DMS114 treated with DMSO at 0.1 percent for 48 hours (cell line): ENCODE data around the gene ATRN.
"Not testable (repeated sequence)": the region's sequence is repeated elsewhere in the genome, so short reads cannot be mapped to it uniquely, and the experiment has no call there.

Experiments used
- DNase-seq: peaks from one replicate; lab custom pipeline; 2025; ENCODE audit not compliant: unreplicated experiment; lab: John Stamatoyannopoulos, UW

Gene ATRN

GRCh38 chr20:3514012-3514642, 43.3 kb downstream of the ATRN start:
- no peak for DNase-seq

GRCh38 chr20:3515379-3516170, 44.8 kb downstream of the ATRN start:
- no peak for DNase-seq

GRCh38 chr20:3521852-3522740, 51.3 kb downstream of the ATRN start:
- DNase-seq: no peak

GRCh38 chr20:3524696-3525095, 53.9 kb downstream of the ATRN start:
- not testable (repeated sequence) for DNase-seq

GRCh38 chr20:3532089-3532615, 61.3 kb downstream of the ATRN start:
- DNase-seq: no peak

GRCh38 chr20:3537733-3538132, 66.9 kb downstream of the ATRN start:
- not testable (repeated sequence) for DNase-seq

- no peak for DNase-seq
Measured at GRCh38 chr20:3539311-3540107, 68.7 kb downstream of the ATRN start.

GRCh38 chr20:3541887-3542721, 71.3 kb downstream of the ATRN start:
- DNase-seq: no peak

- DNase-seq: no peak
Measured at GRCh38 chr20:3543901-3544507, 73.2 kb downstream of the ATRN start.

- DNase-seq: no peak
Measured at GRCh38 chr20:3545401-3545925, 74.6 kb downstream of the ATRN start.

- no peak for DNase-seq
Measured at GRCh38 chr20:3547906-3548305, 77.1 kb downstream of the ATRN start.

- no peak for DNase-seq
Measured at GRCh38 chr20:3550837-3551236, 80.0 kb downstream of the ATRN start.

GRCh38 chr20:3551681-3552434, 81.0 kb downstream of the ATRN start:
- DNase-seq: no peak

GRCh38 chr20:3553663-3554062, 82.8 kb downstream of the ATRN start:
- DNase-seq: no peak

- no peak for DNase-seq
Measured at GRCh38 chr20:3557237-3557785, 86.5 kb downstream of the ATRN start.

GRCh38 chr20:3559231-3559630, 88.4 kb downstream of the ATRN start:
- no peak for DNase-seq

- no peak for DNase-seq
Measured at GRCh38 chr20:3559637-3560036, 88.8 kb downstream of the ATRN start.

- no peak for DNase-seq
Measured at GRCh38 chr20:3560162-3560561, 89.3 kb downstream of the ATRN start.
